H9 (cell line): ENCODE data around the gene APCDD1. TPM values are rescaled to one million over a fixed set of nuclear protein-coding genes. Genes with fewer than 3 reads are reported as not detected.
"Not testable (repeated sequence)": the region's sequence is repeated elsewhere in the genome, so short reads cannot be mapped to it uniquely, and the experiment has no call there.

ENCODE experiments used
- DNase-seq: peaks from one replicate; pipeline ENCODE4 v3.0.0-alpha.2; 2017
- H2AFZ ChIP-seq: one replicate; pipeline ENCODE4 v1.6.1; 2013; ENCODE audit warnings: mild to moderate bottlenecking, low read length, control low read depth, moderate library complexity
- H2AK5ac ChIP-seq: 2 replicates; pipeline ENCODE4 v1.6.1; 2013; ENCODE audit warnings: low read length, control low read depth, mixed read lengths; ENCODE audit not compliant: insufficient read length
- H2BK120ac ChIP-seq: one replicate; pipeline ENCODE4 v1.6.1; 2013; ENCODE audit warnings: low read depth, mild to moderate bottlenecking, low read length, control low read depth, inconsistent platforms; ENCODE audit not compliant: poor library complexity, severe bottlenecking
- H2BK12ac ChIP-seq: 2 replicates; pipeline ENCODE4 v1.6.1; 2013; ENCODE audit warnings: low read length, control low read depth, mixed read lengths, low read depth; ENCODE audit not compliant: insufficient read length
- H2BK15ac ChIP-seq: 2 replicates; pipeline ENCODE4 v1.6.1; 2013; ENCODE audit warnings: low read depth, low read length, control low read depth
- H2BK20ac ChIP-seq: one replicate; pipeline ENCODE4 v1.6.1; 2013; ENCODE audit warnings: low read depth, mild to moderate bottlenecking, low read length, control low read depth, inconsistent platforms; ENCODE audit not compliant: poor library complexity, severe bottlenecking
- H2BK5ac ChIP-seq: 2 replicates; pipeline ENCODE4 v1.6.1; 2013; ENCODE audit warnings: low read length, control low read depth, mixed read lengths; ENCODE audit not compliant: insufficient read length
- H3K14ac ChIP-seq: 2 replicates; pipeline ENCODE4 v1.6.1; 2013; ENCODE audit warnings: low read length, control low read depth; ENCODE audit not compliant: insufficient read depth
- H3K18ac ChIP-seq: 2 replicates; pipeline ENCODE4 v1.6.1; 2013; ENCODE audit warnings: low read depth, mild to moderate bottlenecking, mixed read lengths, low read length, control low read depth; ENCODE audit not compliant: insufficient read length
- H3K23ac ChIP-seq: 2 replicates; pipeline ENCODE4 v1.6.1; 2013; ENCODE audit warnings: low read length, control low read depth, mixed read lengths, low read depth; ENCODE audit not compliant: insufficient read length
- H3K23me2 ChIP-seq: 2 replicates; pipeline ENCODE4 v1.6.1; 2013; ENCODE audit warnings: low read depth, mild to moderate bottlenecking, mixed read lengths, low read length, control low read depth; ENCODE audit not compliant: insufficient read length, poor library complexity, severe bottlenecking
- H3K27ac ChIP-seq: 2 replicates; pipeline ENCODE4 v1.5.1; 2013; ENCODE audit warnings: low read length, control low read depth, mixed read lengths, low read depth; ENCODE audit not compliant: insufficient read length
- H3K27me3 ChIP-seq: 2 replicates; pipeline ENCODE4 v1.6.1; 2013; ENCODE audit warnings: low read length, control low read depth, inconsistent platforms; ENCODE audit not compliant: insufficient read depth
- H3K4ac ChIP-seq: 2 replicates; pipeline ENCODE4 v1.6.1; 2013; ENCODE audit warnings: low read depth, mild to moderate bottlenecking, control low read depth, inconsistent platforms, low read length, moderate library complexity
- H3K4me1 ChIP-seq: 2 replicates; pipeline ENCODE4 v1.6.1; 2013; ENCODE audit warnings: low read length, control low read depth, inconsistent platforms; ENCODE audit not compliant: insufficient read depth
- H3K4me2 ChIP-seq: 2 replicates; pipeline ENCODE4 v1.6.1; 2013; ENCODE audit warnings: low read length, control low read depth, mixed read lengths; ENCODE audit not compliant: insufficient read length, insufficient read depth
- H3K56ac ChIP-seq: 2 replicates; pipeline ENCODE4 v1.6.1; 2013; ENCODE audit warnings: low read depth, mild to moderate bottlenecking, mixed read lengths, low read length, control low read depth; ENCODE audit not compliant: insufficient read length
- H3K79me1 ChIP-seq: 2 replicates; pipeline ENCODE4 v1.6.1; 2013; ENCODE audit warnings: low read depth, mild to moderate bottlenecking, moderate library complexity, low read length, control low read depth, inconsistent platforms; ENCODE audit not compliant: insufficient read depth, poor library complexity, severe bottlenecking
- H3K79me2 ChIP-seq: 2 replicates; pipeline ENCODE4 v1.6.1; 2013; ENCODE audit warnings: low read length, control low read depth, inconsistent platforms; ENCODE audit not compliant: insufficient read depth
- H3K9ac ChIP-seq: 2 replicates; pipeline ENCODE4 v1.6.1; 2013; ENCODE audit warnings: low read length, control low read depth, mixed read lengths; ENCODE audit not compliant: insufficient read length; ENCODE audit errors: extremely low read depth
- H3K9me3 ChIP-seq: one replicate; pipeline ENCODE4 v1.6.1; 2013; ENCODE audit warnings: low read depth, low read length, inconsistent platforms; ENCODE audit not compliant: control insufficient read depth
- H3T11ph ChIP-seq: one replicate; pipeline ENCODE4 v1.6.1; 2013; ENCODE audit warnings: mild to moderate bottlenecking, low read length, control low read depth, inconsistent platforms
- H4K20me1 ChIP-seq: one replicate; pipeline ENCODE4 v1.6.1; 2013; ENCODE audit not compliant: control insufficient read depth, insufficient read length, insufficient read depth
- H4K5ac ChIP-seq: 2 replicates; pipeline ENCODE4 v1.6.1; 2013; ENCODE audit warnings: low read depth, mild to moderate bottlenecking, mixed read lengths, low read length, control low read depth; ENCODE audit not compliant: insufficient read length
- H4K8ac ChIP-seq: replicated peaks from 2 replicates; pipeline ENCODE4 v1.6.1; 2013; ENCODE audit warnings: low read length, control low read depth, mixed read lengths, low read depth; ENCODE audit not compliant: insufficient read length
- H4K91ac ChIP-seq: 2 replicates; pipeline ENCODE4 v1.6.1; 2013; ENCODE audit warnings: low read depth, mild to moderate bottlenecking, moderate library complexity, mixed read lengths, low read length, control low read depth; ENCODE audit not compliant: insufficient read length
- H3K27ac Mint-ChIP-seq, 3 experiments: 2 replicates in 2 of 3; 3 replicates in 1 of 3; pipeline ENCODE4 v1.8.0; 2020 to 2021; ENCODE audit warnings: mixed read lengths in 3 of 3, mild to moderate bottlenecking in 1 of 3, moderate library complexity in 1 of 3
- H3K27me3 Mint-ChIP-seq: 2 replicates; pipeline ENCODE4 v1.8.0; 2021; ENCODE audit warnings: low read depth, mild to moderate bottlenecking, moderate library complexity, mixed read lengths
- H3K36me3 Mint-ChIP-seq, 3 experiments: 2 replicates in 2 of 3; 3 replicates in 1 of 3; pipeline ENCODE4 v1.8.0; 2020 to 2021; ENCODE audit warnings: low read depth in 3 of 3, mixed read lengths in 3 of 3; ENCODE audit not compliant: insufficient read depth in 1 of 3
- H3K4me1 Mint-ChIP-seq, 2 experiments: 2 replicates each; pipeline ENCODE4 v1.8.0; 2020; ENCODE audit warnings: mixed read lengths in 2 of 2
- H3K4me3 Mint-ChIP-seq, 2 experiments: 2 replicates in 1 of 2; 3 replicates in 1 of 2; pipeline ENCODE4 v1.8.0; 2020 to 2021; ENCODE audit warnings: mild to moderate bottlenecking in 2 of 2, mixed read lengths in 2 of 2, moderate library complexity in 1 of 2
- H3K9me3 Mint-ChIP-seq, 2 experiments: 2 replicates in 1 of 2; 3 replicates in 1 of 2; pipeline ENCODE4 v1.8.0; 2020; ENCODE audit warnings: mild to moderate bottlenecking in 2 of 2, mixed read lengths in 2 of 2, moderate library complexity in 1 of 2
- CTCF ChIP-seq: fragments of 200-600 bp; sonication (generic); conservative IDR thresholded peaks from 3 replicates; pipeline ENCODE4 v1.8.0; 2021; ENCODE audit warnings: antibody characterized with exemption, mild to moderate bottlenecking
- WGBS: extraction: QIAGEN DNeasy Blood & Tissue Kit; methylation state at CpG from one replicate; pipeline ENCODE4 v1.1.7; 2013; ENCODE audit warnings: missing lambda C conversion rate, low lambda C conversion rate, mixed read lengths; ENCODE audit not compliant: insufficient read length; ENCODE audit errors: extremely low coverage; 5-methylcytosine and 5-hydroxymethylcytosine counted together
- total RNA-seq: library from RNA; stranded (reverse); gene quantifications from 2 replicates; pipeline ENCODE4 v1.2.1, GENCODE V29; 2021

APCDD1 gene
- total RNA-seq, 1 experiment from 2014 or later: 1.8 TPM

GRCh38 chr18:10463741-10464140 lies 9.3 kb downstream of the APCDD1 start:
- Histone ChIP-seq H2AK5ac (no peak overlapping the region), H2AFZ (no peak overlapping the region), H2BK120ac (no peak overlapping the region), H2BK5ac (no peak overlapping the region), H2BK12ac (no peak overlapping the region), H3K4ac (no peak overlapping the region), H4K8ac (no peak overlapping the region), H3K18ac (no peak overlapping the region), H3K14ac (no peak overlapping the region), H2BK20ac (no peak overlapping the region), H3K79me1 (no peaks in the 10 kb centered on the region), H3K23me2 (no peaks in the 10 kb centered on the region), H3K23ac (no peak overlapping the region), H3K4me2 (no peak overlapping the region), H3K79me2 (no peaks in the 10 kb centered on the region), H3T11ph (no peak overlapping the region), H3K27me3 (no peaks in the 10 kb centered on the region; the same call in 1 of the 2 replicates), H2BK15ac (no peak overlapping the region), H4K91ac (no peak overlapping the region), H4K5ac (no peak overlapping the region), H3K4me1 (no peaks in the 10 kb centered on the region), H3K9me3 (no peaks in the 10 kb centered on the region), H4K20me1 (no peaks in the 10 kb centered on the region), H3K56ac (no peak overlapping the region), H3K27ac (no peak overlapping the region), H3K9ac (no peak overlapping the region)
- H3K27ac Mint-ChIP-seq: no peak overlapping the region
- peaks cover 0 to 10% (median 8%) of the 10 kb centered on the region in 3 experiments; a peak in 4 of 7 replicates for H3K36me3 Mint-ChIP-seq
- no peak for DNase-seq
- H3K9me3 Mint-ChIP-seq: no peaks in the 10 kb centered on the region; a peak in 2 of 5 replicates
- H3K4me1 Mint-ChIP-seq: peaks cover 9 to 17% of the 10 kb centered on the region in 2 experiments
- H3K4me3 Mint-ChIP-seq: no peak overlapping the region
- WGBS: no CpG with 5 or more reads among the region's 4 CpGs
- TF ChIP-seq CTCF: no peak
- peaks cover 41% of the 10 kb centered on the region for H3K27me3 Mint-ChIP-seq

- not testable (repeated sequence) for H4K91ac ChIP-seq, H3K4me2 ChIP-seq, H3K9ac ChIP-seq, H3K27ac ChIP-seq, H4K20me1 ChIP-seq, H3K23ac ChIP-seq, H3K79me1 ChIP-seq, H2BK12ac ChIP-seq, H3T11ph ChIP-seq, DNase-seq, H2AK5ac ChIP-seq, H2BK15ac ChIP-seq, H3K9me3 Mint-ChIP-seq, H3K14ac ChIP-seq, H3K27ac Mint-ChIP-seq, H3K79me2 ChIP-seq, H3K4ac ChIP-seq, H3K23me2 ChIP-seq, H4K5ac ChIP-seq, H4K8ac ChIP-seq, H2AFZ ChIP-seq, H2BK120ac ChIP-seq, H3K9me3 ChIP-seq, H2BK5ac ChIP-seq, H3K18ac ChIP-seq, H3K4me3 Mint-ChIP-seq, H3K27me3 ChIP-seq, H2BK20ac ChIP-seq, H3K4me1 ChIP-seq, H3K56ac ChIP-seq
- no CpG with 5 or more reads among the region's 2 CpGs for WGBS
- peaks cover 0 to 10% (median 8%) of the 10 kb centered on the region in 3 experiments; a peak in 3 of 7 replicates for H3K36me3 Mint-ChIP-seq
- peaks cover 39% of the 10 kb centered on the region for H3K27me3 Mint-ChIP-seq
- peaks cover 13 to 22% of the 10 kb centered on the region in 2 experiments for H3K4me1 Mint-ChIP-seq
Observed at GRCh38 chr18:10464161-10464648, 9.8 kb downstream of the APCDD1 start.
